Panc1 (cell line): Measurements from ENCODE around the gene TTLL12.

Experiments used
- POLR2AphosphoS5 ChIP-seq: IDR thresholded peaks from 2 replicates; pipeline ENCODE4 v1.6.1; 2012; ENCODE audit warnings: mild to moderate bottlenecking, low read depth, low read length, moderate library complexity
- TCF7L2 ChIP-seq: IDR thresholded peaks from 2 replicates; pipeline ENCODE4 v1.6.1; 2011; ENCODE audit warnings: mild to moderate bottlenecking, low read depth, low read length, inconsistent platforms
- TF ChIP-seq, protein P1 (sequence below): fragments of 450-650 bp; IDR thresholded peaks from 2 replicates; pipeline ENCODE4 v1.5.1; 2017; ENCODE audit warnings: mild to moderate bottlenecking
- TF ChIP-seq, protein P2 (sequence below), 2 experiments: IDR thresholded peaks; 2 replicates each; pipeline ENCODE4 v1.6.1; 2011 to 2012; ENCODE audit warnings: low read depth in 2 of 2, control low read depth in 1 of 2, low read length in 1 of 2, mild to moderate bottlenecking in 1 of 2, moderate library complexity in 1 of 2; ENCODE audit not compliant: insufficient read depth in 1 of 2

DNA sequence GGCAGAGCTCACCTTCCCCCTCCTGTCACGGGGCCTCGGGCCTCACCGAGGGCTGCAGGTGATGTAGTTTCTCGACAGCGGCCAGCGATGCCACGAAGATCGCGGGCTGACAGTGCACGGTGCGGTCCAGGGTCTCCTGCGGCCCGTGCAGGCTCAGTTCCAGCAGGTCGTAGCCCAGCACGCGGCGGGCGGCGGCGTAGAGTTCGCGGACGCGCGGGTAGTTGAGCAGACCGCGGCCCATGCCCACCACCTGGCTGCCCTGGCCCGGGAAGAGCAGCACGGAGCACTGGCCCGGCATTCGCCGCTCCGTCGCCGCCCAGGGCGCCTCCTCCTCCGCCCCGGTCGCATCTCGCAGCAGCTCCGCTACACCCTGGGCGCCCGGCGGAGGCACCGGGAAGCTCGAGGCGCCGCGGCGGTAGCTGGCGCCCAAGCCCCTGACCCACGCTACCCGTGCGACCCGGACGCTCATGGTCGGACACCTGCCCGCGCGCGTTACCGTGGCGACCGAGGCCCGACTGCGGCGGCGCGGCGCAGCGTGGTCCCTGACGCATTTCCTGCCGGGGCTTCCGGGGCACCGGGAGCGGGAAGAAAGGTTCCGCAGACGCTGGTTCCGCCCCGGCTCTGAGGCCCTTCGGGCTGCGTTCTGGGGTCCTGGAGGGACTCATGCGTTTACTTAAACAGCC lies 43.9 kb downstream of the TTLL12 start, which contains the start of gene MCAT:
- TF ChIP-seq, protein P1, sequence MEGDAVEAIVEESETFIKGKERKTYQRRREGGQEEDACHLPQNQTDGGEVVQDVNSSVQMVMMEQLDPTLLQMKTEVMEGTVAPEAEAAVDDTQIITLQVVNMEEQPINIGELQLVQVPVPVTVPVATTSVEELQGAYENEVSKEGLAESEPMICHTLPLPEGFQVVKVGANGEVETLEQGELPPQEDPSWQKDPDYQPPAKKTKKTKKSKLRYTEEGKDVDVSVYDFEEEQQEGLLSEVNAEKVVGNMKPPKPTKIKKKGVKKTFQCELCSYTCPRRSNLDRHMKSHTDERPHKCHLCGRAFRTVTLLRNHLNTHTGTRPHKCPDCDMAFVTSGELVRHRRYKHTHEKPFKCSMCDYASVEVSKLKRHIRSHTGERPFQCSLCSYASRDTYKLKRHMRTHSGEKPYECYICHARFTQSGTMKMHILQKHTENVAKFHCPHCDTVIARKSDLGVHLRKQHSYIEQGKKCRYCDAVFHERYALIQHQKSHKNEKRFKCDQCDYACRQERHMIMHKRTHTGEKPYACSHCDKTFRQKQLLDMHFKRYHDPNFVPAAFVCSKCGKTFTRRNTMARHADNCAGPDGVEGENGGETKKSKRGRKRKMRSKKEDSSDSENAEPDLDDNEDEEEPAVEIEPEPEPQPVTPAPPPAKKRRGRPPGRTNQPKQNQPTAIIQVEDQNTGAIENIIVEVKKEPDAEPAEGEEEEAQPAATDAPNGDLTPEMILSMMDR = no peak
- TF ChIP-seq POLR2AphosphoS5 (no peak; the same call in 1 of the 2 replicates), TCF7L2 (no peak)
- TF ChIP-seq, protein P2, sequence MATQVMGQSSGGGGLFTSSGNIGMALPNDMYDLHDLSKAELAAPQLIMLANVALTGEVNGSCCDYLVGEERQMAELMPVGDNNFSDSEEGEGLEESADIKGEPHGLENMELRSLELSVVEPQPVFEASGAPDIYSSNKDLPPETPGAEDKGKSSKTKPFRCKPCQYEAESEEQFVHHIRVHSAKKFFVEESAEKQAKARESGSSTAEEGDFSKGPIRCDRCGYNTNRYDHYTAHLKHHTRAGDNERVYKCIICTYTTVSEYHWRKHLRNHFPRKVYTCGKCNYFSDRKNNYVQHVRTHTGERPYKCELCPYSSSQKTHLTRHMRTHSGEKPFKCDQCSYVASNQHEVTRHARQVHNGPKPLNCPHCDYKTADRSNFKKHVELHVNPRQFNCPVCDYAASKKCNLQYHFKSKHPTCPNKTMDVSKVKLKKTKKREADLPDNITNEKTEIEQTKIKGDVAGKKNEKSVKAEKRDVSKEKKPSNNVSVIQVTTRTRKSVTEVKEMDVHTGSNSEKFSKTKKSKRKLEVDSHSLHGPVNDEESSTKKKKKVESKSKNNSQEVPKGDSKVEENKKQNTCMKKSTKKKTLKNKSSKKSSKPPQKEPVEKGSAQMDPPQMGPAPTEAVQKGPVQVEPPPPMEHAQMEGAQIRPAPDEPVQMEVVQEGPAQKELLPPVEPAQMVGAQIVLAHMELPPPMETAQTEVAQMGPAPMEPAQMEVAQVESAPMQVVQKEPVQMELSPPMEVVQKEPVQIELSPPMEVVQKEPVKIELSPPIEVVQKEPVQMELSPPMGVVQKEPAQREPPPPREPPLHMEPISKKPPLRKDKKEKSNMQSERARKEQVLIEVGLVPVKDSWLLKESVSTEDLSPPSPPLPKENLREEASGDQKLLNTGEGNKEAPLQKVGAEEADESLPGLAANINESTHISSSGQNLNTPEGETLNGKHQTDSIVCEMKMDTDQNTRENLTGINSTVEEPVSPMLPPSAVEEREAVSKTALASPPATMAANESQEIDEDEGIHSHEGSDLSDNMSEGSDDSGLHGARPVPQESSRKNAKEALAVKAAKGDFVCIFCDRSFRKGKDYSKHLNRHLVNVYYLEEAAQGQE (IDR thresholded peaks at IDR 0.05; ENCODE audit: insufficient read depth in 1 of 2, low read depth in 2 of 2, low read length in 1 of 2) = no peak
